ENCODE measurements around the gene TUBGCP3.

DNA sequence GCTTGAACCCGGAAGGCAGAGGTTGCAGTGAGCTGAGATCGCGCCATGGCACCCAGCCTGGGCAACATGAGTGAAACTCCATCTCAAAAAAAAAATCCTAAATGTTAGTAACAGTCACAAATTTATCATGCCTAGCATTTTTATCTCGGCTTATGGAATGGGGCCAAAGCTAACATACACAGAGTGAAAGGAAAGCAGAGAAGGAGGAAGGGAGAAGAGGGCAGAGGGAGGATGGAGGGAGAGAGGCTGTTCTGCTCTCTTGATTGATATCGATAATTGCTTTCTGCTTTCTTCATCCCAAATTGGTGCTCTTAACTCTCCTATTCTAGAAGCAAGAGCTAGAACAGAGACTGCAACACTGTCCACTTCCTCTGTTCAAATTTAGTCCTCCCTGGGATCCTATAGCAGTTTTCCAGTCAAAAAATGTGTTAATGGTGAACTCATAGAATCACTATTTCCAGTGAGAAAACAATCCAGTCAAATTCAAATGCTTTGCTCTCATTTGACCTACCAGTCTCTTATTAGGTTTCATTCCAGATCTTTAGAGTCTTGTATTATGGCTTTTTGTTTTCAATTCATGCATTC, 15.8 kb upstream of the TUBGCP3 start:
- TF ChIP-seq POLR2A (IDR thresholded peaks at IDR 0.05): no peak
- TF ChIP-seq, protein P1, sequence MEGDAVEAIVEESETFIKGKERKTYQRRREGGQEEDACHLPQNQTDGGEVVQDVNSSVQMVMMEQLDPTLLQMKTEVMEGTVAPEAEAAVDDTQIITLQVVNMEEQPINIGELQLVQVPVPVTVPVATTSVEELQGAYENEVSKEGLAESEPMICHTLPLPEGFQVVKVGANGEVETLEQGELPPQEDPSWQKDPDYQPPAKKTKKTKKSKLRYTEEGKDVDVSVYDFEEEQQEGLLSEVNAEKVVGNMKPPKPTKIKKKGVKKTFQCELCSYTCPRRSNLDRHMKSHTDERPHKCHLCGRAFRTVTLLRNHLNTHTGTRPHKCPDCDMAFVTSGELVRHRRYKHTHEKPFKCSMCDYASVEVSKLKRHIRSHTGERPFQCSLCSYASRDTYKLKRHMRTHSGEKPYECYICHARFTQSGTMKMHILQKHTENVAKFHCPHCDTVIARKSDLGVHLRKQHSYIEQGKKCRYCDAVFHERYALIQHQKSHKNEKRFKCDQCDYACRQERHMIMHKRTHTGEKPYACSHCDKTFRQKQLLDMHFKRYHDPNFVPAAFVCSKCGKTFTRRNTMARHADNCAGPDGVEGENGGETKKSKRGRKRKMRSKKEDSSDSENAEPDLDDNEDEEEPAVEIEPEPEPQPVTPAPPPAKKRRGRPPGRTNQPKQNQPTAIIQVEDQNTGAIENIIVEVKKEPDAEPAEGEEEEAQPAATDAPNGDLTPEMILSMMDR (IDR thresholded peaks at IDR 0.05): no peak
